GM12878 (cell line): ENCODE measurements around the gene ECSIT. TPM values are rescaled to one million over a fixed set of nuclear protein-coding genes. Genes with fewer than 3 reads are reported as not detected.
A peak's percentile ranks its signal among the peaks of the same experiment; 100 is the strongest.

ENCODE experiments used
- ATAC-seq: fragments of 200-7000 bp; cut with Tn5 transposase; 3 replicates; pipeline ENCODE4 v1.9.1; 2020; ENCODE audit warnings: mild to moderate bottlenecking, moderate library complexity
- BruUV-seq: library from RNA; stranded (reverse); fragments of 400-500 nt; replicated peaks from 2 replicates; lab custom pipeline; 2021; lab: Mats Ljungman, UMichigan
- CTCF ChIA-PET: fragments of 300-600 bp; sonication (Branson Sonifier 250); formaldehyde crosslinking; extraction: SDS; loops from one replicate; lab custom pipeline; 2021; ENCODE audit warnings: inconsistent platforms; lab: Yijun Ruan, JAX
- POLR2A ChIA-PET: fragments of 350-600 bp; formaldehyde crosslinking; extraction: SDS; loops from one replicate; lab custom pipeline; 2021; ENCODE audit warnings: inconsistent platforms; lab: Charles Lee
- RAD21 ChIA-PET: fragments of 300-600 bp; sonication (Branson Sonifier 250); formaldehyde crosslinking; loops from one replicate; lab custom pipeline; 2023; ENCODE audit warnings: antibody characterized with exemption; ENCODE audit not compliant: unreplicated experiment; lab: Charles Lee
- SMC1A ChIA-PET: fragments of 300-600 bp; sonication (Branson Sonifier 250); formaldehyde crosslinking; loops from one replicate; lab custom pipeline; 2023; ENCODE audit not compliant: unreplicated experiment, uncharacterized antibody; lab: Charles Lee
- DNase-seq: peaks from one replicate; pipeline ENCODE4 v3.0.0-alpha.2; 2011; ENCODE audit warnings: low read depth, low spot score
- FAIRE-seq: peaks from 3 replicates; lab custom pipeline; 2011; peaks lifted over from hg19 to GRCh38; lab: Jason Lieb, UNC
- H2AFZ ChIP-seq: 2 replicates; pipeline ENCODE4 v1.6.0; 2011; ENCODE audit warnings: low read depth, low read length, control low read depth; ENCODE audit not compliant: control insufficient read depth
- H3K27ac ChIP-seq: 2 replicates; pipeline ENCODE4 v1.5.1; 2011; ENCODE audit warnings: control low read depth; ENCODE audit not compliant: control insufficient read depth, insufficient read depth
- H3K27me3 ChIP-seq, 2 experiments: replicated peaks in 1 of 2; 2 replicates each; pipeline versions ENCODE4 v1.6.0 to v1.6.1; 2011; ENCODE audit warnings: low read length in 1 of 2; ENCODE audit not compliant: control insufficient read depth in 2 of 2, insufficient read depth in 2 of 2
- H3K36me3 ChIP-seq, 2 experiments: 2 replicates each; pipeline ENCODE4 v1.5.1; 2011; ENCODE audit warnings: low read length in 1 of 2; ENCODE audit not compliant: control insufficient read depth in 2 of 2, insufficient read depth in 2 of 2
- H3K4me1 ChIP-seq: 2 replicates; pipeline ENCODE4 v1.6.1; 2011; ENCODE audit warnings: mild to moderate bottlenecking, low read length, moderate library complexity, mixed read lengths; ENCODE audit not compliant: control insufficient read depth, insufficient read depth
- H3K4me2 ChIP-seq: 2 replicates; pipeline ENCODE4 v1.6.0; 2011; ENCODE audit warnings: control low read depth; ENCODE audit not compliant: control insufficient read depth, insufficient read depth
- H3K4me3 ChIP-seq: fragments of 200-600 bp; sonication (generic); 2 replicates; pipeline ENCODE4 v1.5.1; 2016
- H3K79me2 ChIP-seq: 2 replicates; pipeline ENCODE4 v1.6.0; 2011; ENCODE audit warnings: low read length; ENCODE audit not compliant: control insufficient read depth, insufficient read depth
- H3K9ac ChIP-seq: 2 replicates; pipeline ENCODE4 v1.8.0; 2011; ENCODE audit warnings: low read length, control low read depth, mixed read lengths; ENCODE audit not compliant: control insufficient read depth, insufficient read depth
- H3K9me3 ChIP-seq: replicated peaks from 3 replicates; pipeline ENCODE4 v1.5.1; 2011; ENCODE audit warnings: mild to moderate bottlenecking, low read length; ENCODE audit not compliant: control insufficient read depth, insufficient read depth
- H4K20me1 ChIP-seq: 2 replicates; pipeline ENCODE4 v1.6.0; 2011; ENCODE audit not compliant: control insufficient read depth, insufficient read depth
- ATF2 ChIP-seq: IDR thresholded peaks from 2 replicates; pipeline ENCODE4 v1.6.1; 2012; ENCODE audit warnings: low read length, inconsistent platforms
- ATF3 ChIP-seq: IDR thresholded peaks from 2 replicates; pipeline ENCODE4 v1.6.1; 2011; ENCODE audit warnings: low read depth, mild to moderate bottlenecking, low read length, moderate library complexity, borderline replicate concordance; ENCODE audit errors: extremely low read depth
- CBX5 ChIP-seq: sonication (generic); IDR thresholded peaks from 2 replicates; pipeline ENCODE4 v1.6.1; 2016; ENCODE audit warnings: low read depth, moderate library complexity, mild to moderate bottlenecking, inconsistent platforms
- CREM ChIP-seq: IDR thresholded peaks from 2 replicates; pipeline ENCODE4 v1.6.1; 2014; ENCODE audit warnings: antibody characterized with exemption, low read depth
- FOS ChIP-seq: IDR thresholded peaks from 3 replicates; pipeline ENCODE4 v1.6.1; 2011; ENCODE audit warnings: borderline replicate concordance; ENCODE audit not compliant: insufficient read length; ENCODE audit errors: extremely low read depth
- GATAD2B ChIP-seq: fragments of 450-650 bp; conservative IDR thresholded peaks from 2 replicates; pipeline ENCODE4 v1.6.1; 2017; ENCODE audit warnings: low read depth, mild to moderate bottlenecking, moderate library complexity
- HDAC6 ChIP-seq: fragments of 200-600 bp; sonication (generic); IDR thresholded peaks from one replicate; pipeline ENCODE4 v1.8.0; 2017; ENCODE audit warnings: antibody characterized with exemption; ENCODE audit not compliant: unreplicated experiment
- JUND ChIP-seq: IDR thresholded peaks from 2 replicates; pipeline ENCODE4 v1.6.1; 2012; ENCODE audit warnings: low read depth, mild to moderate bottlenecking, low read length, improper control_type of control experiment, moderate library complexity
- KLF5 ChIP-seq: fragments of 450-650 bp; IDR thresholded peaks from 2 replicates; pipeline ENCODE4 v1.6.1; 2014; ENCODE audit warnings: mild to moderate bottlenecking; ENCODE audit not compliant: partially characterized antibody
- MYC ChIP-seq: IDR thresholded peaks from 2 replicates; pipeline ENCODE4 v1.6.1; 2011; ENCODE audit warnings: mild to moderate bottlenecking, low read length, moderate library complexity, inconsistent platforms; ENCODE audit not compliant: insufficient read depth, insufficient replicate concordance, insufficient read length, severe bottlenecking
- NR2F1 ChIP-seq: fragments of 450-650 bp; conservative IDR thresholded peaks from 2 replicates; pipeline ENCODE4 v1.6.1; 2017; ENCODE audit warnings: mild to moderate bottlenecking
- PAX5 ChIP-seq: IDR thresholded peaks from 2 replicates; pipeline ENCODE4 v1.6.1; 2011; ENCODE audit warnings: low read depth, low read length, borderline replicate concordance
- PAX8 ChIP-seq: fragments of 450-650 bp; IDR thresholded peaks from 2 replicates; pipeline ENCODE4 v1.6.1; 2017; ENCODE audit warnings: mild to moderate bottlenecking, moderate library complexity
- RUNX3 ChIP-seq: IDR thresholded peaks from 2 replicates; pipeline ENCODE4 v1.6.1; 2012; ENCODE audit warnings: low read length, inconsistent platforms
- STAT3 ChIP-seq: IDR thresholded peaks from 2 replicates; pipeline ENCODE4 v1.6.1; 2011; ENCODE audit warnings: low read depth, low read length, improper control_type of control experiment
- TCF12 ChIP-seq: IDR thresholded peaks from 2 replicates; pipeline ENCODE4 v1.6.1; 2011; ENCODE audit warnings: low read depth, mild to moderate bottlenecking, low read length
- WGBS: methylation state at CpG from one replicate; pipeline ENCODE4 v1.1.6; 2016; ENCODE audit warnings: low lambda C conversion rate; ENCODE audit not compliant: insufficient replicate concordance, insufficient coverage; ENCODE audit errors: missing lambda C conversion rate; 5-methylcytosine and 5-hydroxymethylcytosine counted together
- in situ Hi-C: fragments of 300-500 bp; cut with MboI; formaldehyde crosslinking; loops from 9 replicates; pipeline ENCODE4 v1.14.3; 2018; ENCODE audit warnings: mixed read lengths
- intact Hi-C: fragments of 100-400 bp; cut with micrococcal nuclease; formaldehyde crosslinking; loops from one replicate; pipeline ENCODE4 v1.14.2; 2022; ENCODE audit not compliant: unreplicated experiment
- polyA plus RNA-seq, 11 experiments: library from polyadenylated mRNA; depleted of rRNA in 4 of 11; unstranded in 6 of 11; stranded (reverse) in 5 of 11; fragments of >200 nt; fragmentation: Nextera tagmentation in 4 of 11; fragmentation: Illumina TruSeq in 1 of 11; extraction: Ambion mirVana in 4 of 11; extraction: Trizol in 1 of 11; gene quantifications; 1 replicate in 1 of 11; 2 replicates in 10 of 11; pipeline versions ENCODE4 v1.2.1 to v1.2.3, GENCODE V29; 2011 to 2016; ENCODE audit warnings: inconsistent platforms in 2 of 11, missing spikeins in 2 of 11, low read depth in 1 of 11
- total RNA-seq, 4 experiments: library from RNA; depleted of rRNA in 3 of 4; stranded (reverse); fragments of >200 nt in 3 of 4; fragmentation: Illumina TruSeq in 1 of 4; extraction: Trizol in 1 of 4; gene quantifications; 2 replicates each; pipeline versions ENCODE4 v1.2.1 to v1.2.3, GENCODE V29; 2013 to 2021

Gene ECSIT
- total and polyA plus RNA-seq, 10 of the 15 experiments (the other 5 are each of a cell fraction or from before 2014, with no cell fraction given), result 1.0 to 59.6 (median 41.3) TPM

GRCh38 chr19:11555246-11555645 lies 26.3 kb upstream of the ECSIT start:
- TF ChIP-seq NR2F1, result no peak
- no peak for TF ChIP-seq FOS
- no peak for TF ChIP-seq ATF2
- TF ChIP-seq MYC, result no peak
- TF ChIP-seq GATAD2B, result no peak
- TF ChIP-seq ATF3, result no peak
- TF ChIP-seq PAX5, result no peak
- TF ChIP-seq CREM, result no peak
- no peak for TF ChIP-seq JUND
- TF ChIP-seq KLF5, result no peak
- no peak for TF ChIP-seq RUNX3
- TF ChIP-seq PAX8, result no peak
- no peak for TF ChIP-seq STAT3
- TF ChIP-seq HDAC6, result no peak
- TF ChIP-seq TCF12, result no peak
- no peak for TF ChIP-seq CBX5
- DNase-seq (no peak), FAIRE-seq (no peak), ATAC-seq (no peak)
- Histone ChIP-seq H3K27me3 (no peaks in the 10 kb centered on the region), H3K27ac (no peak overlapping the region), H3K9me3 (no peaks in the 10 kb centered on the region), H2AFZ (no peak overlapping the region), H4K20me1 (no peaks in the 10 kb centered on the region), H3K4me2 (peak overlapping the region; percentile 26), H3K4me3 (no peak overlapping the region), H3K9ac (no peak overlapping the region), H3K4me1 (peaks cover 23% of the 10 kb centered on the region), H3K79me2 (peaks cover 42% of the 10 kb centered on the region), H3K36me3 (peaks cover 7 to 24% of the 10 kb centered on the region in 2 experiments; a peak in 3 of 4 replicates)
- CTCF ChIA-PET, result interaction anchor here (0.6 to 1.2 kb wide), 4 partner anchors 9 to 107 kb away, joined by 3 to 4 read pairs (median 4); no protein-coding TSS in a partner anchor
- RAD21 ChIA-PET, result interaction anchor here (2.1 kb wide), 1 partner anchor 34 kb away, joined by 8 read pairs; no protein-coding TSS in a partner anchor
- POLR2A ChIA-PET, result interaction anchor here (0.5 to 0.6 kb wide), 2 partner anchors 592 to 1453 kb away, joined by 3 to 5 read pairs; no protein-coding TSS in a partner anchor
- SMC1A ChIA-PET, result interaction anchor here (0.9 to 1.3 kb wide), 4 partner anchors 8 to 39 kb away, joined by 3 to 6 read pairs (median 4); no protein-coding TSS in a partner anchor
- WGBS, result 93% methylated on average over 4 of the region's 6 CpGs
- no TSS peak for BruUV-seq
- in situ Hi-C loops (no loop called here), intact Hi-C loops (no loop called here)
